Measurements from ENCODE around the gene SKAP1. TPM values are rescaled to one million over a fixed set of nuclear protein-coding genes. Genes with fewer than 3 reads are reported as not detected.

Gene SKAP1
- total RNA-seq, 6 experiments from 2014 or later: 4.5 to 51.0 (median 17.5) TPM

GRCh38 chr17:48236681-48237134, 193.3 kb downstream of the SKAP1 start:
- Histone ChIP-seq H3K36me3 (no peaks in the 10 kb centered on the region), H3K27ac (no peak overlapping the region), H3K27me3 (no peaks in the 10 kb centered on the region), H3K4me1 (no peaks in the 10 kb centered on the region), H3K4me3 (no peak overlapping the region), H3K9me3 (no peaks in the 10 kb centered on the region)
- intact Hi-C loops (cut with DNase I): no loop called here
- ATAC-seq: peak in 2 of 4 donors; percentile 31 to 33
- DNase-seq: no peak
- no peak for TF ChIP-seq CTCF (IDR thresholded peaks at IDR 0.05)
- no peak for TF ChIP-seq POLR2A (IDR thresholded peaks at IDR 0.05)

DNA sequence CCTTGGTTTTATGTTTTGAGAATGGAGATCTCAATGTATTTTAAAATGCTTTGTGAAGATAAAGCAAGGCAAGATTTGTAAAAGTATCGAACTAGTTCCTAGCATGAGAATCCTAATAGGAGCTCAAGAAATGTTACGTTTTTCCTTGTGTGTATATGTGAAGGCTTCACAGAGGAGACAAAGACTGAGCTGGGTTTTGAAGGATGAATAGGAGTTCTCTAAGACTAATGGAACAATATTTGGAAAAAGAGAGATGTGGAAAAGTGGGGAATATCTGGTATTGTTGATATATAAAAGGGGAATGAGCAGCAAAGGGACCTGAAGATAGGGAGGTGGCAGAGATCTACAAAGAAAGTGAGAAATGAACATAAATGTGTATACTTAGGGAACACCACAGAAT, 195.1 kb downstream of the SKAP1 start:
- Histone ChIP-seq H3K4me1 (no peaks in the 10 kb centered on the region), H3K9me3 (no peaks in the 10 kb centered on the region), H3K27me3 (no peaks in the 10 kb centered on the region), H3K4me3 (no peak overlapping the region), H3K27ac (no peak overlapping the region), H3K36me3 (no peaks in the 10 kb centered on the region)
- no peak for ATAC-seq
- DNase-seq: no peak
- intact Hi-C loops (cut with DNase I): no loop called here
- 48% methylated on average over 2 of the region's 2 CpGs for WGBS (ENCODE audit: insufficient coverage, low coverage, low lambda C conversion rate, missing lambda C conversion rate)
- no peak for TF ChIP-seq POLR2A (IDR thresholded peaks at IDR 0.05)
- TF ChIP-seq CTCF (IDR thresholded peaks at IDR 0.05): no peak

- 64% methylated on average over 8 of the region's 8 CpGs for WGBS (ENCODE audit: insufficient coverage, low coverage, low lambda C conversion rate, missing lambda C conversion rate)
- H3K27ac ChIP-seq: no peak overlapping the region
- no peaks in the 10 kb centered on the region for H3K36me3 ChIP-seq
- TF ChIP-seq POLR2A (IDR thresholded peaks at IDR 0.05) (no peak), CTCF (IDR thresholded peaks at IDR 0.05) (no peak)
- no peak for ATAC-seq
- no peaks in the 10 kb centered on the region for H3K27me3 ChIP-seq
- no peaks in the 10 kb centered on the region for H3K9me3 ChIP-seq
- DNase-seq: no peak
- intact Hi-C loops (cut with DNase I): no loop called here
- no peak overlapping the region for H3K4me3 ChIP-seq
- H3K4me1 ChIP-seq: no peaks in the 10 kb centered on the region
Measured at GRCh38 chr17:48231995-48232959, 197.7 kb downstream of the SKAP1 start.

- H3K4me3 ChIP-seq: no peak overlapping the region
- no peaks in the 10 kb centered on the region for H3K9me3 ChIP-seq
- DNase-seq (no peak), ATAC-seq (no peak)
- intact Hi-C loops (cut with DNase I): no loop called here
- no peak for TF ChIP-seq POLR2A (IDR thresholded peaks at IDR 0.05)
- no peak for TF ChIP-seq CTCF (IDR thresholded peaks at IDR 0.05)
- H3K4me1 ChIP-seq: no peaks in the 10 kb centered on the region
- no peak overlapping the region for H3K27ac ChIP-seq
- no peaks in the 10 kb centered on the region for H3K27me3 ChIP-seq
- no peaks in the 10 kb centered on the region for H3K36me3 ChIP-seq
- WGBS (ENCODE audit: insufficient coverage, low coverage, low lambda C conversion rate, missing lambda C conversion rate): 25% methylated on average over 1 of the region's 1 CpG
Measured at GRCh38 chr17:48229936-48230335, 200.1 kb downstream of the SKAP1 start.
